CD4-positive, alpha-beta T cell treated with Interleukin-17A for 1 hour (primary cell): ENCODE results near the gene DHRS1.
A peak's percentile ranks its signal among the peaks of the same experiment; 100 is the strongest.

Source experiments
- DNase-seq: peaks from one replicate; pipeline ENCODE4 v3.0.0-alpha.2; 2020

The DHRS1 gene

GRCh38 chr14:24241829-24242443 is 57.6 kb downstream of the DHRS1 start:
- peak; percentile 93 for DNase-seq
